ENCODE data around the gene RAB11FIP5. TPM values are rescaled to one million over a fixed set of nuclear protein-coding genes. Genes with fewer than 3 reads are reported as not detected.

Gene RAB11FIP5
- total RNA-seq, 1 experiment from 2014 or later, result 20.8 TPM

GRCh38 chr2:73106791-73107190, 6.0 kb downstream of the RAB11FIP5 start:
- RAD21 ChIA-PET (ENCODE audit: low non-redundant PET in 1 of 2, low total read pairs in 2 of 2, uncharacterized antibody in 2 of 2, unreplicated experiment in 2 of 2), result no interaction called here
- DNase-seq (ENCODE audit: low read depth, low spot score) (no peak), ATAC-seq (no peak)
- no peaks in the 10 kb centered on the region for H4K20me1 ChIP-seq (ENCODE audit: insufficient read depth)
- no peak overlapping the region for H3K4me2 ChIP-seq (ENCODE audit: low read length)
- intact Hi-C loops (cut with micrococcal nuclease), result no loop called here
- H3K4me3 ChIP-seq (replicated peaks in 1 of 2; ENCODE audit: low read depth in 1 of 2, low read length in 2 of 2), result no peak overlapping the region
- H3K79me2 ChIP-seq (ENCODE audit: insufficient read depth, low read length), result peaks cover 87% of the 10 kb centered on the region
- H3K27me3 ChIP-seq (ENCODE audit: insufficient read depth, low read length), result no peaks in the 10 kb centered on the region
- H3K9me2 ChIP-seq (ENCODE audit: insufficient read depth), result no peaks in the 10 kb centered on the region
- no peak for TF ChIP-seq ELF1 (IDR thresholded peaks at IDR 0.05; ENCODE audit: borderline replicate concordance, low read depth)
- TF ChIP-seq SP1 (IDR thresholded peaks at IDR 0.05; ENCODE audit: low read depth), result no peak
- TF ChIP-seq, protein P1, sequence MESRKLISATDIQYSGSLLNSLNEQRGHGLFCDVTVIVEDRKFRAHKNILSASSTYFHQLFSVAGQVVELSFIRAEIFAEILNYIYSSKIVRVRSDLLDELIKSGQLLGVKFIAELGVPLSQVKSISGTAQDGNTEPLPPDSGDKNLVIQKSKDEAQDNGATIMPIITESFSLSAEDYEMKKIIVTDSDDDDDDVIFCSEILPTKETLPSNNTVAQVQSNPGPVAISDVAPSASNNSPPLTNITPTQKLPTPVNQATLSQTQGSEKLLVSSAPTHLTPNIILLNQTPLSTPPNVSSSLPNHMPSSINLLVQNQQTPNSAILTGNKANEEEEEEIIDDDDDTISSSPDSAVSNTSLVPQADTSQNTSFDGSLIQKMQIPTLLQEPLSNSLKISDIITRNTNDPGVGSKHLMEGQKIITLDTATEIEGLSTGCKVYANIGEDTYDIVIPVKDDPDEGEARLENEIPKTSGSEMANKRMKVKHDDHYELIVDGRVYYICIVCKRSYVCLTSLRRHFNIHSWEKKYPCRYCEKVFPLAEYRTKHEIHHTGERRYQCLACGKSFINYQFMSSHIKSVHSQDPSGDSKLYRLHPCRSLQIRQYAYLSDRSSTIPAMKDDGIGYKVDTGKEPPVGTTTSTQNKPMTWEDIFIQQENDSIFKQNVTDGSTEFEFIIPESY (IDR thresholded peaks at IDR 0.05; ENCODE audit: extremely low read depth, insufficient replicate concordance, low read length), result no peak
- TF ChIP-seq ZFX (IDR thresholded peaks at IDR 0.05), result no peak
- TF ChIP-seq, protein P2, sequence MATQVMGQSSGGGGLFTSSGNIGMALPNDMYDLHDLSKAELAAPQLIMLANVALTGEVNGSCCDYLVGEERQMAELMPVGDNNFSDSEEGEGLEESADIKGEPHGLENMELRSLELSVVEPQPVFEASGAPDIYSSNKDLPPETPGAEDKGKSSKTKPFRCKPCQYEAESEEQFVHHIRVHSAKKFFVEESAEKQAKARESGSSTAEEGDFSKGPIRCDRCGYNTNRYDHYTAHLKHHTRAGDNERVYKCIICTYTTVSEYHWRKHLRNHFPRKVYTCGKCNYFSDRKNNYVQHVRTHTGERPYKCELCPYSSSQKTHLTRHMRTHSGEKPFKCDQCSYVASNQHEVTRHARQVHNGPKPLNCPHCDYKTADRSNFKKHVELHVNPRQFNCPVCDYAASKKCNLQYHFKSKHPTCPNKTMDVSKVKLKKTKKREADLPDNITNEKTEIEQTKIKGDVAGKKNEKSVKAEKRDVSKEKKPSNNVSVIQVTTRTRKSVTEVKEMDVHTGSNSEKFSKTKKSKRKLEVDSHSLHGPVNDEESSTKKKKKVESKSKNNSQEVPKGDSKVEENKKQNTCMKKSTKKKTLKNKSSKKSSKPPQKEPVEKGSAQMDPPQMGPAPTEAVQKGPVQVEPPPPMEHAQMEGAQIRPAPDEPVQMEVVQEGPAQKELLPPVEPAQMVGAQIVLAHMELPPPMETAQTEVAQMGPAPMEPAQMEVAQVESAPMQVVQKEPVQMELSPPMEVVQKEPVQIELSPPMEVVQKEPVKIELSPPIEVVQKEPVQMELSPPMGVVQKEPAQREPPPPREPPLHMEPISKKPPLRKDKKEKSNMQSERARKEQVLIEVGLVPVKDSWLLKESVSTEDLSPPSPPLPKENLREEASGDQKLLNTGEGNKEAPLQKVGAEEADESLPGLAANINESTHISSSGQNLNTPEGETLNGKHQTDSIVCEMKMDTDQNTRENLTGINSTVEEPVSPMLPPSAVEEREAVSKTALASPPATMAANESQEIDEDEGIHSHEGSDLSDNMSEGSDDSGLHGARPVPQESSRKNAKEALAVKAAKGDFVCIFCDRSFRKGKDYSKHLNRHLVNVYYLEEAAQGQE (IDR thresholded peaks at IDR 0.05; ENCODE audit: low read depth), result no peak
- TF ChIP-seq EZH2 (IDR thresholded peaks at IDR 0.05), result no peak
- no peak for TF ChIP-seq POLR2A (IDR thresholded peaks at IDR 0.05; ENCODE audit: borderline replicate concordance, extremely low read depth, insufficient read depth, insufficient read length)
- no peak for TF ChIP-seq SRF (IDR thresholded peaks at IDR 0.05; ENCODE audit: low read depth)
- no peak for TF ChIP-seq TCF7L2 (IDR thresholded peaks at IDR 0.05; ENCODE audit: borderline replicate concordance, extremely low read depth, insufficient read depth, insufficient read length)
- TF ChIP-seq RAD21 (IDR thresholded peaks at IDR 0.05; ENCODE audit: low read depth), result no peak
- TF ChIP-seq EGR1 (IDR thresholded peaks at IDR 0.05; ENCODE audit: low read depth), result no peak
- POLR2A ChIA-PET, result no interaction called here
- H3K9me3 ChIP-seq (ENCODE audit: control insufficient read depth in 1 of 2, insufficient read depth in 1 of 2, low read depth in 1 of 2, low read length in 2 of 2), result no peaks in the 10 kb centered on the region
- peaks cover 13 to 21% of the 10 kb centered on the region in 2 experiments for H3K4me1 ChIP-seq (ENCODE audit: control insufficient read depth in 1 of 2, insufficient read depth in 2 of 2, low read length in 2 of 2)
- no peak overlapping the region for H3K9ac ChIP-seq (ENCODE audit: low read length)
- CTCF ChIA-PET, result no interaction called here
- no peaks in the 10 kb centered on the region; a peak in 1 of 4 replicates for H3K36me3 ChIP-seq (ENCODE audit: control insufficient read depth in 1 of 2, insufficient read depth in 2 of 2, low read length in 2 of 2)
- no TSS peak for BruUV-seq (replicated peaks)
- no peak overlapping the region for H3K27ac ChIP-seq (ENCODE audit: low read depth, low read length)
- H2AFZ ChIP-seq (ENCODE audit: low read depth, low read length, poor library complexity, severe bottlenecking), result no peak overlapping the region

Data from HCT116 (cell line).